AG04449 (cell line): ENCODE data around the gene TBL1XR1.

ENCODE experiments used
- CTCF ChIA-PET: fragments of 350-600 bp; formaldehyde crosslinking; extraction: SDS; loops from one replicate; lab custom pipeline; 2021; ENCODE audit warnings: antibody characterized with exemption; lab: Yijun Ruan, JAX
- POLR2A ChIA-PET: fragments of 400-600, 350-600 bp; formaldehyde crosslinking; extraction: SDS; loops from one replicate; lab custom pipeline; 2020; ENCODE audit warnings: antibody characterized with exemption, inconsistent platforms; lab: Yijun Ruan, JAX
- DNase-seq: peaks from one replicate; pipeline ENCODE4 v3.0.0-alpha.2; 2010; ENCODE audit warnings: low read depth, low spot score
- H3K4me3 ChIP-seq: 2 replicates; pipeline ENCODE4 v1.5.1; 2011; ENCODE audit warnings: low read depth, mild to moderate bottlenecking, control low read depth, low read length
- CTCF ChIP-seq: IDR thresholded peaks from one replicate; pipeline ENCODE4 v1.5.1; 2011; ENCODE audit warnings: mild to moderate bottlenecking, moderate library complexity, low read length, control low read depth, inconsistent platforms; ENCODE audit not compliant: insufficient read depth; ENCODE audit errors: missing control alignments

The TBL1XR1 gene

GRCh38 chr3:177234121-177234520 is 36.8 kb upstream of the TBL1XR1 start:
- CTCF ChIA-PET, result no interaction called here

GRCh38 chr3:177231242-177231641 is 34.0 kb upstream of the TBL1XR1 start:
- H3K4me3 ChIP-seq, result no peak overlapping the region
- ChIA-PET CTCF (no interaction called here), POLR2A (no interaction called here)
- TF ChIP-seq CTCF, result no peak
- no peak for DNase-seq

More at GRCh38 chr3:177234121-177234520, 36.8 kb upstream of the TBL1XR1 start:
- TF ChIP-seq CTCF, result no peak
- POLR2A ChIA-PET, result no interaction called here
- DNase-seq, result no peak
- no peak overlapping the region for H3K4me3 ChIP-seq

- POLR2A ChIA-PET, result no interaction called here
- no peak for DNase-seq
- H3K4me3 ChIP-seq, result no peak overlapping the region
- CTCF ChIA-PET, result no interaction called here
- no peak for TF ChIP-seq CTCF
Observed at GRCh38 chr3:177230641-177231040, 33.4 kb upstream of the TBL1XR1 start.

- CTCF ChIA-PET, result no interaction called here
- no peak for DNase-seq
- POLR2A ChIA-PET, result no interaction called here
- no peak for TF ChIP-seq CTCF
- H3K4me3 ChIP-seq, result no peak overlapping the region
Observed at GRCh38 chr3:177229791-177230190, 32.5 kb upstream of the TBL1XR1 start.

GRCh38 chr3:177228601-177229190 is 31.4 kb upstream of the TBL1XR1 start:
- TF ChIP-seq CTCF, result no peak
- ChIA-PET POLR2A (no interaction called here), CTCF (no interaction called here)
- H3K4me3 ChIP-seq, result no peak overlapping the region
- no peak for DNase-seq

GRCh38 chr3:177224414-177224813 is 27.1 kb upstream of the TBL1XR1 start:
- POLR2A ChIA-PET, result no interaction called here
- CTCF ChIA-PET, result no interaction called here
- no peak overlapping the region for H3K4me3 ChIP-seq
- TF ChIP-seq CTCF, result no peak
- no peak for DNase-seq
